ENCODE measurements around the gene PFN2.
"Not testable (repeated sequence)": the region's sequence is repeated elsewhere in the genome, so short reads cannot be mapped to it uniquely, and the experiment has no call there.

DNA sequence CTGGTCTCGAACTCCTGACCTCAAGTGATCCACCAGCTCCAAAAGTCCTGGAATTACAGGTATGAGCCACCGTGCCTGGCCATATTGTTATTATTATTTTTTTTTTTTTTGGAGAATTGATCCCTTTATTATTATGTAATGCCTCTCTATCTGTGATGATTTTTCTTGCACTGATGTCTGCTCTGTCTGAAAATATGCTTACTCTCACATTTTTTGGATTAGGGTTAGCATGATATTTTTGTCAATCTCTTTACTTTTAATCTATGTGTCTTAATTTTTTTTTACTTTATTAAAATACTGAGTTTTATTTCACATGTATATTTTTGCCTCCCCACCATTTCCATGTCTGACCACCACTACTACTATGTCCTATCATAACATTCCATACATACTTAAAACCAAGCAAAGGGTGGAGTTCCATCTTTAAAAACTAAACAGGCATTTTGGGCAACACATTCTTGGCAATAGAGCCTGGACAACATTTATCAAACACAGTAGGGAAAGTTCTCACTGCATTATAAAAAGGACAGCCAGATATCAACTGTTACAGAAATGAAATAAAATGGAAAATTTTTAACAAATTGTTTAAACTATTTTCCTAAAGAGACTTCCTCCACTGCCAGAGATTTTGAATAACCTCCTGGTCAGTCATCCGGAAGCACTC lies 32.2 kb downstream of the PFN2 start:
- TF ChIP-seq, protein P1, sequence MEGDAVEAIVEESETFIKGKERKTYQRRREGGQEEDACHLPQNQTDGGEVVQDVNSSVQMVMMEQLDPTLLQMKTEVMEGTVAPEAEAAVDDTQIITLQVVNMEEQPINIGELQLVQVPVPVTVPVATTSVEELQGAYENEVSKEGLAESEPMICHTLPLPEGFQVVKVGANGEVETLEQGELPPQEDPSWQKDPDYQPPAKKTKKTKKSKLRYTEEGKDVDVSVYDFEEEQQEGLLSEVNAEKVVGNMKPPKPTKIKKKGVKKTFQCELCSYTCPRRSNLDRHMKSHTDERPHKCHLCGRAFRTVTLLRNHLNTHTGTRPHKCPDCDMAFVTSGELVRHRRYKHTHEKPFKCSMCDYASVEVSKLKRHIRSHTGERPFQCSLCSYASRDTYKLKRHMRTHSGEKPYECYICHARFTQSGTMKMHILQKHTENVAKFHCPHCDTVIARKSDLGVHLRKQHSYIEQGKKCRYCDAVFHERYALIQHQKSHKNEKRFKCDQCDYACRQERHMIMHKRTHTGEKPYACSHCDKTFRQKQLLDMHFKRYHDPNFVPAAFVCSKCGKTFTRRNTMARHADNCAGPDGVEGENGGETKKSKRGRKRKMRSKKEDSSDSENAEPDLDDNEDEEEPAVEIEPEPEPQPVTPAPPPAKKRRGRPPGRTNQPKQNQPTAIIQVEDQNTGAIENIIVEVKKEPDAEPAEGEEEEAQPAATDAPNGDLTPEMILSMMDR (IDR thresholded peaks at IDR 0.05; ENCODE audit: poor library complexity) = not testable (repeated sequence)
- TF ChIP-seq EZH2 (IDR thresholded peaks at IDR 0.05; ENCODE audit: borderline replicate concordance) = not testable (repeated sequence)

Measured in hepatocyte (in vitro differentiated cells).